Thyroid gland (tissue), 4 donors: ENCODE data around the gene IRAK4. TPM values are rescaled to one million over a fixed set of nuclear protein-coding genes. Genes with fewer than 3 reads are reported as not detected.
A peak's percentile ranks its signal among the peaks of the same experiment; 100 is the strongest.

Experiments used
- DNase-seq, 2 donors: peaks; one replicate each; pipeline ENCODE4 v3.0.0-alpha.2; 2019
- H3K27ac ChIP-seq, 3 donors: fragments of 200-600 bp; sonication (generic); 1 replicate in 2 of 3; 2 replicates in 1 of 3; pipeline ENCODE4 v1.5.1; 2016 to 2019; ENCODE audit warnings: mild to moderate bottlenecking in 1 of 3, moderate library complexity in 1 of 3
- H3K27me3 ChIP-seq: fragments of 200-600 bp; sonication (generic); one replicate; pipeline ENCODE4 v1.5.1; 2019
- H3K36me3 ChIP-seq, 2 donors: fragments of 200-600 bp; sonication (generic); one replicate each; pipeline ENCODE4 v1.5.1; 2016 to 2019
- H3K4me1 ChIP-seq, 2 donors: fragments of 200-600 bp; sonication (generic); one replicate each; pipeline ENCODE4 v1.5.1; 2017 to 2019
- H3K4me3 ChIP-seq, 3 donors: fragments of 200-600 bp; sonication (generic); replicated peaks in 1 of 3; 1 replicate in 2 of 3; 2 replicates in 1 of 3; pipeline ENCODE4 v1.5.1; 2016; ENCODE audit warnings: mild to moderate bottlenecking in 1 of 3
- H3K9me3 ChIP-seq: fragments of 200-600 bp; sonication (generic); one replicate; pipeline ENCODE4 v1.5.1; 2017
- CTCF ChIP-seq, 6 experiments: fragments of 200-600 bp in 3 of 6; fragments of 450-650 bp in 3 of 6; sonication (generic) in 3 of 6; IDR thresholded peaks; one replicate each; pipeline ENCODE4 v1.5.1; 2016 to 2019; ENCODE audit warnings: antibody characterized with exemption in 6 of 6, mild to moderate bottlenecking in 2 of 6, inconsistent platforms in 1 of 6, moderate library complexity in 1 of 6
- POLR2A ChIP-seq, 2 donors: fragments of 450-650 bp; IDR thresholded peaks; one replicate each; pipeline ENCODE4 v1.6.1; 2017; ENCODE audit warnings: antibody characterized with exemption in 2 of 2, mild to moderate bottlenecking in 2 of 2, moderate library complexity in 1 of 2
- WGBS, 2 donors: methylation state at CpG; one replicate each; pipeline ENCODE4 v1.1.5; 2017; 5-methylcytosine and 5-hydroxymethylcytosine counted together
- intact Hi-C: fragments of 100-400 bp; cut with DNase I; formaldehyde crosslinking; loops from one replicate; pipeline ENCODE4 v1.15.1; 2023
- total RNA-seq, 4 donors: library from RNA; depleted of rRNA; stranded (reverse); fragments of >200 nt; gene quantifications; one replicate each; pipeline ENCODE4 v1.2.3, GENCODE V29; 2016

Gene IRAK4
- total RNA-seq, 4 donors from 2014 or later, result 36.1 to 56.2 (median 45.4) TPM

GRCh38 chr12:43806737-43807072 lies 48.0 kb downstream of the IRAK4 start:
- H3K27me3 ChIP-seq, result no peaks in the 10 kb centered on the region
- H3K27ac ChIP-seq, result peak overlapping the region; percentile 96 to 99 (median 96)
- TF ChIP-seq CTCF (IDR thresholded peaks at IDR 0.05), result no peak
- no peak for TF ChIP-seq POLR2A (IDR thresholded peaks at IDR 0.05)
- intact Hi-C loops, result no loop called here
- 6 to 8% methylated on average over 3 of the region's 3 CpGs for WGBS, 2 donors
- H3K4me1 ChIP-seq, result peaks cover 6 to 10% of the 10 kb centered on the region in 2 donors
- H3K4me3 ChIP-seq, result peak overlapping the region; percentile 75 to 99 (median 89)
- H3K9me3 ChIP-seq, result peaks cover 5% of the 10 kb centered on the region
- H3K36me3 ChIP-seq, result peaks cover 0 to 9% of the 10 kb centered on the region in 2 donors
- DNase-seq, result no peak

GRCh38 chr12:43807386-43807785 lies 48.6 kb downstream of the IRAK4 start:
- intact Hi-C loops, result no loop called here
- H3K9me3 ChIP-seq, result peaks cover 5% of the 10 kb centered on the region
- 87 to 92% methylated on average over 3 of the region's 3 CpGs for WGBS, 2 donors

DNA sequence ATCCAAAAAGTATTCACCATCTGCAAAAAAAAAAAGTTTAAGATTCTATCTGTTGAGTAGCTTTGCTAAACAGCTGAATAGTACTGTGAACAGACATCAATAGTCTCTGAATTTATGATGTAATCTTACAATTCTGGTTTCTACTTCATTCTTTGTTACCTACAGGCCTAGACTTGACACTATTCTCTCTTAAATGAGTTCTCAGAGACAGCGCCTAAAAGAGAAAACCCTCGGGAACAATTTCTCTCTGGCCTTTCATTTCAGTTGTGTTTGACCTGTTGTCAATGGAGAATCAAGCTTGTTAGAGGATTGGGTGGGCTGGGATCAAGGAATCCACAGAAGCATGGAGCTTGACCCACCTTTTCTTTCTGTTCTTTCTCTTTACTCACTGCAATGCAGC lies 53.3 kb downstream of the IRAK4 start:
- H3K36me3 ChIP-seq, result no peaks in the 10 kb centered on the region
- no peak for DNase-seq
- H3K27me3 ChIP-seq, result no peaks in the 10 kb centered on the region
- no peak overlapping the region for H3K27ac ChIP-seq
- no peak overlapping the region for H3K4me3 ChIP-seq
- TF ChIP-seq CTCF (IDR thresholded peaks at IDR 0.05) (no peak), POLR2A (IDR thresholded peaks at IDR 0.05) (no peak)
- no peaks in the 10 kb centered on the region for H3K4me1 ChIP-seq
- intact Hi-C loops, result loop anchor here (10.0 kb wide), 1 partner anchor 573 kb away; no protein-coding TSS in a partner anchor
- H3K9me3 ChIP-seq, result no peaks in the 10 kb centered on the region
- WGBS, 2 donors, result 88 to 96% methylated on average over 2 of the region's 2 CpGs

More at GRCh38 chr12:43807386-43807785, 48.6 kb downstream of the IRAK4 start:
- Histone ChIP-seq H3K4me1 (peaks cover 6 to 10% of the 10 kb centered on the region in 2 donors), H3K27ac (peak overlapping the region in 1 of 3 donors; percentile 96), H3K36me3 (peaks cover 0 to 6% of the 10 kb centered on the region in 2 donors), H3K27me3 (no peaks in the 10 kb centered on the region), H3K4me3 (no peak overlapping the region)
- no peak for DNase-seq
- TF ChIP-seq CTCF (IDR thresholded peaks at IDR 0.05) (no peak), POLR2A (IDR thresholded peaks at IDR 0.05) (no peak)

GRCh38 chr12:43812926-43813325 lies 54.2 kb downstream of the IRAK4 start:
- DNase-seq, result no peak
- H3K27me3 ChIP-seq, result no peaks in the 10 kb centered on the region
- no peaks in the 10 kb centered on the region for H3K9me3 ChIP-seq
- intact Hi-C loops, result loop anchor here (10.0 kb wide), 1 partner anchor 572 kb away; no protein-coding TSS in a partner anchor
- no peaks in the 10 kb centered on the region for H3K36me3 ChIP-seq
- WGBS, 2 donors, result 88 to 89% methylated on average over 4 of the region's 4 CpGs
- no peak overlapping the region for H3K27ac ChIP-seq
- H3K4me3 ChIP-seq, result no peak overlapping the region
- H3K4me1 ChIP-seq, result no peaks in the 10 kb centered on the region
- TF ChIP-seq CTCF (IDR thresholded peaks at IDR 0.05), result no peak

DNA sequence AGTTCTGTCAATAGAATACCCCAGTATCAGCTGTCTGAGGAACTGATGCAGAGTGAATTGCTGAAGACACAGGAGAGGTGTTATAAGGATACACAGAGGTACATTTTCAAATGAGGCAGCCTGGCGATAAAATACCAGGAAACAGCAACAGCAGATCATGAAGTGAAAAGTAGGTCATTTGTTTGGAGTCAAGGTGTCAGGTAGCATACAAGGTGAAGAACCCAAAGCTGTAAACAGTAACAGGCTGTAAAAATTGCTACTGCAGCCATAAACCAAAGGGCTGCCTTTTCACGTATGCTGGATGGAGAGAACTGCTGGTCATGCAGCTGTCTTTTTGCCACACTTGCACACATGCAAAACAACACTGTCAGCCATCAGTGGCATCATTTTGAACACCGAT lies 56.7 kb downstream of the IRAK4 start:
- H3K9me3 ChIP-seq, result no peaks in the 10 kb centered on the region
- 75 to 82% methylated on average over 3 of the region's 3 CpGs for WGBS, 2 donors
- H3K27me3 ChIP-seq, result no peaks in the 10 kb centered on the region
- intact Hi-C loops, result loop anchor here (10.0 kb wide), 1 partner anchor 569 kb away; no protein-coding TSS in a partner anchor
- no peaks in the 10 kb centered on the region for H3K4me1 ChIP-seq
- H3K4me3 ChIP-seq, result no peak overlapping the region
- H3K36me3 ChIP-seq, result no peaks in the 10 kb centered on the region
- no peak overlapping the region for H3K27ac ChIP-seq
- DNase-seq, result no peak
- TF ChIP-seq POLR2A (IDR thresholded peaks at IDR 0.05), result no peak
